ENCODE results near the gene CNTN6. TPM values are rescaled to one million over a fixed set of nuclear protein-coding genes. Genes with fewer than 3 reads are reported as not detected.

The CNTN6 gene
- total RNA-seq, 1 donor from 2014 or later = not detected

DNA sequence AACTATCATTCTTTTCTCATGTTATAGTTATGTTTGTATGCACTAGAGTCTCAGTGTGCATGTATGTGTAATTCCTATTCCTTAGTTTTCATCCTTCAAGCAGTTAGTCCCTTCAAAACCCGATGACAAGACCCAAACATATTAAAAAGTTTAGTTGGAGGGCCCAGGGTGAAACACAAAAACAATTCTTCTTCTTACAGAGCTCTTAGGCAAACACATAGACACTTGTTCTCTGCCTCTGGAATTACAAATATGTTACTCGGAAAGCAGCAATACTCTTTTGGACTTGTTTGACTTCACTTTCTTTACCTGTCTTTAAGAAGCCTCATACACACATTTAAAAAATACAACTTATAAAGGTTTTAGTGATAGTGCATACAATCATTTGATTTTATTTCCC, 763 bp upstream of the CNTN6 start:
- intact Hi-C loops (cut with DNase I) = no loop called here
- TF ChIP-seq, protein P1, sequence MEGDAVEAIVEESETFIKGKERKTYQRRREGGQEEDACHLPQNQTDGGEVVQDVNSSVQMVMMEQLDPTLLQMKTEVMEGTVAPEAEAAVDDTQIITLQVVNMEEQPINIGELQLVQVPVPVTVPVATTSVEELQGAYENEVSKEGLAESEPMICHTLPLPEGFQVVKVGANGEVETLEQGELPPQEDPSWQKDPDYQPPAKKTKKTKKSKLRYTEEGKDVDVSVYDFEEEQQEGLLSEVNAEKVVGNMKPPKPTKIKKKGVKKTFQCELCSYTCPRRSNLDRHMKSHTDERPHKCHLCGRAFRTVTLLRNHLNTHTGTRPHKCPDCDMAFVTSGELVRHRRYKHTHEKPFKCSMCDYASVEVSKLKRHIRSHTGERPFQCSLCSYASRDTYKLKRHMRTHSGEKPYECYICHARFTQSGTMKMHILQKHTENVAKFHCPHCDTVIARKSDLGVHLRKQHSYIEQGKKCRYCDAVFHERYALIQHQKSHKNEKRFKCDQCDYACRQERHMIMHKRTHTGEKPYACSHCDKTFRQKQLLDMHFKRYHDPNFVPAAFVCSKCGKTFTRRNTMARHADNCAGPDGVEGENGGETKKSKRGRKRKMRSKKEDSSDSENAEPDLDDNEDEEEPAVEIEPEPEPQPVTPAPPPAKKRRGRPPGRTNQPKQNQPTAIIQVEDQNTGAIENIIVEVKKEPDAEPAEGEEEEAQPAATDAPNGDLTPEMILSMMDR (IDR thresholded peaks at IDR 0.05) = no peak
- H3K27ac ChIP-seq = no peak overlapping the region
- H3K9me3 ChIP-seq = no peaks in the 10 kb centered on the region
- DNase-seq (ENCODE audit: low spot score in 2 of 2) = no peak
- H3K36me3 ChIP-seq = no peaks in the 10 kb centered on the region
- no peak overlapping the region for H3K4me3 ChIP-seq
- H3K27me3 ChIP-seq = no peaks in the 10 kb centered on the region
- H3K4me1 ChIP-seq = no peaks in the 10 kb centered on the region

GRCh38 chr3:1093217-1093616, 393 bp downstream of the CNTN6 start:
- H3K27ac ChIP-seq = no peak overlapping the region
- H3K27me3 ChIP-seq = no peaks in the 10 kb centered on the region
- peak overlapping the region in 1 of 2 donors; percentile 30 for H3K4me3 ChIP-seq
- TF ChIP-seq, protein P1 (IDR thresholded peaks at IDR 0.05) = no peak
- no peak for DNase-seq (ENCODE audit: low spot score in 2 of 2)
- no peaks in the 10 kb centered on the region for H3K9me3 ChIP-seq
- intact Hi-C loops (cut with DNase I) = no loop called here
- no peaks in the 10 kb centered on the region for H3K36me3 ChIP-seq
- H3K4me1 ChIP-seq = no peaks in the 10 kb centered on the region

GRCh38 chr3:1103525-1103924, 10.7 kb downstream of the CNTN6 start:
- H3K4me3 ChIP-seq = no peak overlapping the region
- H3K27ac ChIP-seq = no peak overlapping the region
- H3K27me3 ChIP-seq = no peaks in the 10 kb centered on the region
- no peaks in the 10 kb centered on the region for H3K36me3 ChIP-seq
- no peaks in the 10 kb centered on the region for H3K4me1 ChIP-seq
- intact Hi-C loops (cut with DNase I) = no loop called here
- no peaks in the 10 kb centered on the region for H3K9me3 ChIP-seq
- TF ChIP-seq, protein P1 (IDR thresholded peaks at IDR 0.05) = no peak
- DNase-seq (ENCODE audit: low spot score in 2 of 2) = no peak

DNA sequence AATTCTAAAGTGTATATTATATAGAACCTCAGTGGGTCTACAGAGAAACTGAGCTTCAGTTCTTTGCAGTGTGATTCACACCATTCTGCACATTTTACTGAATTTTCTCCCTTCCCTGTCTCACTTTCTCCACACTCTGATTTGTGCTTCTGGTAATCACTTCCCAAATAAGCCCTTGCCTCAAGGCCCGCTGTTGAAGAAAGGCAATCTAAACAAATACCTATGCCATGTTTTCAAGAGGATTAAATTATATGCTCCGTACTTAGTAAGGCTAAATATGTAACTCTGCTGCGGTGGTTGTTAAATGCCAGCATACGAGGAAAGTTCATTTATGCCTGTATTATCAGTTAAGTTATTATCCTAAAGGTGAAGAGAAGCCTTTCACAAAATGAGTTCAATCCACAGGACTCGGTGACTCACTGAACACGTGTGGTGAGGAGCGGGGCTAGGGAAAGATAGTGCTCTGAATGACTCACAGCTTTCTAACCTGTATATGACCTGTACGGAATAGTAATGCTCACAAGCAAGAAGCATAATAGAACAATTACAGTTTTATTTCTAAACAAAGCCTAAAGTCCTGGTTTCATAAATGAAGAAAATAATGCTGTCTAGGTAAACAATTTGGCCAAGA, 25.1 kb downstream of the CNTN6 start:
- Histone ChIP-seq H3K4me3 (no peak overlapping the region), H3K9me3 (no peaks in the 10 kb centered on the region), H3K27me3 (no peaks in the 10 kb centered on the region), H3K36me3 (no peaks in the 10 kb centered on the region), H3K4me1 (no peaks in the 10 kb centered on the region), H3K27ac (no peak overlapping the region)
- TF ChIP-seq, protein P1 (IDR thresholded peaks at IDR 0.05) = no peak
- intact Hi-C loops (cut with DNase I) = no loop called here
- DNase-seq (ENCODE audit: low spot score in 2 of 2) = no peak

DNA sequence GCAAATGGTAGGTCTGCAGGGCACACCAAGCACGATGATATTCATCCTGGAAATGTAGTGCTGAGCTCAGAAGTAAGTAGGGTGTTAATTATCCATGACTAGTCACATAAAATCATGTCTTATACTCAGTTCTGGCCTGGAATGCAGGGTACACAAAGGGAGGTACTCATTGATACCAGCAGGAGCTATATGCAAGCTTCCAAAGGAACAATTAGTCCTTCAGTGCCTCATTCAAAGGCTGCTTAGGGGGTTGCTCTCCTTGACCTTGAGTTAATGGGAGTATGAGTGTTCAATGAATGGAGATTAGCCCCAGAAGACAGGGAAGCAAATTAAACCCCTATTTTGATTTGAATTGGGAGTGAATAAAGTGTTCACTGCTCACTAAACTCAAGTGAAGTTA, 38.3 kb downstream of the CNTN6 start:
- TF ChIP-seq, protein P1 (IDR thresholded peaks at IDR 0.05) = no peak
- intact Hi-C loops (cut with DNase I) = no loop called here
- Histone ChIP-seq H3K4me3 (no peak overlapping the region), H3K9me3 (no peaks in the 10 kb centered on the region), H3K4me1 (no peaks in the 10 kb centered on the region), H3K27ac (no peak overlapping the region), H3K27me3 (no peaks in the 10 kb centered on the region), H3K36me3 (no peaks in the 10 kb centered on the region)
- no peak for DNase-seq (ENCODE audit: low spot score in 2 of 2)

GRCh38 chr3:1135194-1135593, 42.4 kb downstream of the CNTN6 start:
- Histone ChIP-seq H3K27ac (no peak overlapping the region), H3K9me3 (no peaks in the 10 kb centered on the region), H3K36me3 (no peaks in the 10 kb centered on the region), H3K4me3 (no peak overlapping the region), H3K4me1 (no peaks in the 10 kb centered on the region), H3K27me3 (no peaks in the 10 kb centered on the region)
- TF ChIP-seq, protein P1 (IDR thresholded peaks at IDR 0.05) = no peak
- intact Hi-C loops (cut with DNase I) = no loop called here
- DNase-seq (ENCODE audit: low spot score in 2 of 2) = no peak
